HG03196 (cell line): ENCODE data around the gene GRM7.

Source experiments
- ATAC-seq: cut with Tn5 transposase; IDR thresholded peaks from one replicate; pipeline ENCODE4 v1.9.1; 2021; ENCODE audit not compliant: unreplicated experiment

Gene GRM7

GRCh38 chr3:7696320-7696719 is 835.4 kb downstream of the GRM7 start:
- no peak for ATAC-seq

GRCh38 chr3:7697548-7697947 is 836.6 kb downstream of the GRM7 start:
- no peak for ATAC-seq

GRCh38 chr3:7700539-7700938 is 839.6 kb downstream of the GRM7 start:
- no peak for ATAC-seq

- ATAC-seq, result no peak
Observed at GRCh38 chr3:7700977-7701376, 840.1 kb downstream of the GRM7 start.

GRCh38 chr3:7707187-7707586 is 846.3 kb downstream of the GRM7 start:
- no peak for ATAC-seq

GRCh38 chr3:7709376-7710082 is 848.6 kb downstream of the GRM7 start:
- no peak for ATAC-seq

GRCh38 chr3:7710284-7710683 is 849.4 kb downstream of the GRM7 start:
- ATAC-seq, result no peak

GRCh38 chr3:7713724-7714123 is 852.8 kb downstream of the GRM7 start:
- no peak for ATAC-seq

GRCh38 chr3:7720649-7721297 is 859.9 kb downstream of the GRM7 start:
- ATAC-seq, result no peak

- ATAC-seq, result no peak
Observed at GRCh38 chr3:7721869-7722268, 861.0 kb downstream of the GRM7 start.

- ATAC-seq, result no peak
Observed at GRCh38 chr3:7728566-7729519, 867.9 kb downstream of the GRM7 start.

GRCh38 chr3:7733933-7734332 is 873.0 kb downstream of the GRM7 start:
- ATAC-seq, result no peak

GRCh38 chr3:7734456-7734855 is 873.5 kb downstream of the GRM7 start:
- ATAC-seq, result no peak

- ATAC-seq, result no peak
Observed at GRCh38 chr3:7737263-7737662, 876.3 kb downstream of the GRM7 start.

GRCh38 chr3:7739754-7740153 is 878.8 kb downstream of the GRM7 start:
- no peak for ATAC-seq

GRCh38 chr3:7740458-7740857 is 879.5 kb downstream of the GRM7 start:
- no peak for ATAC-seq

GRCh38 chr3:7744850-7745249 is 883.9 kb downstream of the GRM7 start:
- no peak for ATAC-seq

- ATAC-seq, result no peak
Observed at GRCh38 chr3:7745711-7746110, 884.8 kb downstream of the GRM7 start.

- no peak for ATAC-seq
Observed at GRCh38 chr3:7749931-7750695, 889.2 kb downstream of the GRM7 start.

GRCh38 chr3:7752005-7752404 is 891.1 kb downstream of the GRM7 start:
- ATAC-seq, result no peak
